Left forelimb (tissue), 1 donor: Measurements from ENCODE around the gene WASF3.

Experiments used
- DNase-seq: peaks from one replicate; pipeline ENCODE4 v3.0.0-alpha.2; 2018; ENCODE audit warnings: low spot score

The WASF3 gene, protein sequence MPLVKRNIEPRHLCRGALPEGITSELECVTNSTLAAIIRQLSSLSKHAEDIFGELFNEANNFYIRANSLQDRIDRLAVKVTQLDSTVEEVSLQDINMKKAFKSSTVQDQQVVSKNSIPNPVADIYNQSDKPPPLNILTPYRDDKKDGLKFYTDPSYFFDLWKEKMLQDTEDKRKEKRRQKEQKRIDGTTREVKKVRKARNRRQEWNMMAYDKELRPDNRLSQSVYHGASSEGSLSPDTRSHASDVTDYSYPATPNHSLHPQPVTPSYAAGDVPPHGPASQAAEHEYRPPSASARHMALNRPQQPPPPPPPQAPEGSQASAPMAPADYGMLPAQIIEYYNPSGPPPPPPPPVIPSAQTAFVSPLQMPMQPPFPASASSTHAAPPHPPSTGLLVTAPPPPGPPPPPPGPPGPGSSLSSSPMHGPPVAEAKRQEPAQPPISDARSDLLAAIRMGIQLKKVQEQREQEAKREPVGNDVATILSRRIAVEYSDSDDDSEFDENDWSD

DNA sequence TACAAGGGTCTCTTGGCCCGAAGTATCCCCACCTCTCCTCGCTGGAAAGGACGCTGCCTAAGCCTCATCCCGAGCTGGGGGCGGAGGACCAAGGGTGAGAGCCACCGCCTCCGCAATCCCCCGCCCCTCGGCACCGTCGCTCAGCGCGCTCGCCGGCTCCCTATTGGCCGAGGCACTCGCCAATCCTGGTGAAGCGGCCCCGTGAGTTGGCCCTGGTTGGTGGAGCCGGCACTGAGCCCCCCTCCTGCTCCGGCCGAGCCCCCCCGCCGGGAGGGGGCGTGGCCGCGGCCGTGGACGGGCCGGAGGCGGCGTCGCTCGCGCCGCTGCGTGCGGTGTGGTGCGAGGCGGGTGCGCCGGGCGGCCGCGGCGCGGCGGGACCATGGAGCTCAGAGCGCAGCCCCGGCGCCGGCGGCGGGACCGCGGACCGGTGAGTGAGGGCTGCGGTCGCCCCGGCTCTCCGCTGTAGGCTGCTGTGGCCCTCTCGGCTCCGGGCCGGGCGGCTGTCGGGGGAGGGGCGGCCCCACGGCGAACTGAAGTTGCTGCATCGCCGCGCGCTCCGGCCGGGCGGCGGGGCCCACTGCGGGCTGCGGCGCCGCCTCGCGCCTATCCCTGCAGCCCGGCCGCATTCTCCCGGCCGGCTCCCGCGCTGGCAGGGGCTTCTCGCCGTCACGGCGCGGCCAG, at the start of gene WASF3:
Gene WASF3 (plus strand): TSS at position 291 of the 681 bp plus-strand sequence. CDS start 84,588 bp downstream, outside the sequence.
- DNase-seq = peak; percentile 95

DNA sequence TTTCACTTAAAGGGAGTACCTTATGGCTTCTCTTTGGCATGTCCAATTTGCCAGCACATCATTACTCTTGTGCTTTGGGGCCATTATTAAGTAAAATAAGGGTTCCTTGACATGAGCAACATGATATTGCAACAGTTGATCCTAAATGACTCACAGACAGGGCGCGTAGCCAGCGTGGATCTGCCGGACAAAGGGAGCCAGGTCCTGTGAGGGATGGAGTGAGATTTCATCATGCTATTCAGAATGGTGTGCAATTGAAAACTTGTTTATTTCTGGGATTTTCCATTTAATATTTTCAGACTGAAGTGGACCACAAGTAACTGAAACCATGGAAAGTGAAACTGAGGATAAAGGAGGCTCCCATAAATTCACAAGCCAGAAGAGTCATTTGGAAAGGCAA, 48.6 kb upstream of the WASF3 start:
- no peak for DNase-seq

DNA sequence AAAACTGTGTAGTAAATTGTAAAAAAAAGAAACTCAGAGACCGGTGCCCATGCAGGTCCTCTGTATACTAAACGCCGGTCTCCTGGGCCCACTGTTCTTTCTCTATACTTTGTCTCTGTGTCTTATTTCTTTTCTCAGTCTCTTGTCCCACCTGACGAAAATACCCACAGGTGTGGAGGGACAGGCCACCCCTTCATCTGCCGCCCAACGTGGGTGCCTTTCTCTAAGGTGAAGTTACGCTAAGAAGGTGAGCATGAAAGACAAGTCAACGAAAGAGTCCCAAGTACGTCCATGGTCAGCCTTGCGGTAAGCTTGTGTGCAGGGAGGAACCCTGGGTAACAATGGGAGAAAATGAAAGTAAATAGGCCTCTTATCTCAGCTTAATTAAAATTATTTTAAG, 48.0 kb upstream of the WASF3 start:
- no peak for DNase-seq

DNA sequence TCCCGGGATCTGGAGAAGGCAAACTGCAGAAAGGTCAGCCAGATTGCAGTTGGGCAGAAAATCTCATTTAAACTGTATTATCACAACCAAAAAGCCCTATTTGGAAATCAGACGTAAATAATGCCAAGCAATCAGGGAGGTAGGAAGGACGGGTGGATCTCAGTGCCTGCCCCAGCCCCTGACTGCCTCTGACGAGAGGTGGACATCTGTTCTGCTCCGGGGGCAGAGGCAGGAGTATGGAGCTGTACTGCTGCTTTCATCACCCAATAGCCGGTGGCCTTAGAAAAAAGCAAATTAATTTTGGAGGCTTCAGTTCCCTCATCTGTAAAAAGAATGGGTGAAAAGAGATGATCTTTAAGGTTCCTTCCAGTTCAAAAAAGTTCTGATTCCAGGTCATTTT, 43.6 kb upstream of the WASF3 start:
- DNase-seq = no peak

DNA sequence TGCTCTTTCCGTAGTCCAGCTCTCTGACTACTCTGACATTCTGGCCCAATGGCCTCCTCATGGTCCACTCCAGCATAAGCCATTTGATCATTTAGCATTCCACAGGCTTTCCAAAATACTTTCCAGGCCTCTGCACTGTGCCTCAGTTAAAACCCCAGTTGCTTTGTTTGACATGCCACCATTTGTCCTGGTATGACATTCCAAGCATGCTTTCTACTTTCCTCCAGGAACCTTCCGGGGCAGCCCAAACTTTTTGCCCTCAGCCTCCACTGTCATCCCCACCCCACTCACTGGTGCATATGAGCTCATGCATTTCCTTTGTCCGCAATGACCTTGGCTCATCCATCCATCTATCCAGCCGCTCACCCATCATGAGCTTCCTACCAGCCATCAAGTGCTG, 41.8 kb upstream of the WASF3 start:
- no peak for DNase-seq

DNA sequence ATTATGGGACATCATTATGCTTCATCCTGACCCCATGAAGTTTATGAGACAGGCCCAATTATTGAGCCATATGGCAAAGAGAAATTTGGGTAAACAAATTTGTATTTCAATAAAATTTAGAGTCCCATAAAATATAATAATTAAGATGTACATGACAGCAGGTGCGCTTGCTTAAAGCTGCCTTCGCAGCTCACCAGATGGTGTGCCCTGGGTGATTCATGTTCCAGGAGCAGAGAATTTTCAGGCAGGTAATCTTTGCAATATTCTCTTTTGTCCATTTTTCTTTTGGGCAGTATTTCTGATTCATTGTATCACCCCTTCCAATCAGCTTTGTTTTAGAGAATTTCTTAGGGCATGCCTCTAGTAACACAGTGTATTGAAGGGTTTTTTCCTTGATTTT, 39.5 kb upstream of the WASF3 start:
- DNase-seq = no peak

DNA sequence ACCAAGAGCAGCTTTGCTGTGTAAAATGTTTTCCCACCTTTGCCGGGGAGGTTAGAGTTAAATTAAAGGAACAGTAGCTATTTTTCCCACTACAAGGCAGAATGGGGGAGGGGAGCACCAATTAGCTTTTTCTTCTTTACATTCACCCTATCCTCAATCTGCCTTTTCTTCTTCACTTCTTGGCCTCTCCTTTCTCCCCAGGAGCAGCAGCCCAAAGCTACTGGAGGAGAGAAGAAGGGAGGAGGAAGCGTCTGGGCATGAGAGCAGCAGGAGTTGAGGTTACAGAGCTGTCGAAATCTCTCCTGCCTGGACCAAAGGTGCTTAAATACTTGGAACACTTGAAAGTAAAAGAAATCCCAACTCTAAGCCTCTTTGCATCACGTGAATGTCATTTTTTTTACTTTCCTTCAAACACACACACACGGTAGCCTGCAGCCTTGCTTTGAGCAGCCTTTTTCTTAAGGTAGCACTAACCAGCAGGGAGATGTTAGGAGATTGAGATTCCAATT, 39.0 kb upstream of the WASF3 start:
- DNase-seq = no peak

DNA sequence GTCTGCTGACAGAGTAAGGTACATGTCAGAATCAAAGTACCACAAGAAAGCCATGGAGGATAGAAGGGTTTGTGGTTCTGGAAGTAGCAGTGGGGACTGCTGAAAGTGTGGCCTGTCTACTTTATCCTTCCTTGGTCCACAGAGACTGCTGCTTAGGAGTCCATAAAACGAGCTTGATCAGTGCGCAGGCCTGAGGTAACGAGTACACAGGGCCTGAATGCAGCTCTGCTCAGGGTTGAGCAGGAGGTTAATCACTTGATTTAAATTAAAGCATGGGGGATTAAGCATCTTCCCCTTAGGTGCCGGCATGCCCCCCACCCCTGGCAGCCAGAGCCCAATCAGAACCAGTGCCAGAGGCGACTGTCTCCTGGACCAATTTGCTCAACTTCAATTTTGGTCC, 34.9 kb upstream of the WASF3 start:
- no peak for DNase-seq

DNA sequence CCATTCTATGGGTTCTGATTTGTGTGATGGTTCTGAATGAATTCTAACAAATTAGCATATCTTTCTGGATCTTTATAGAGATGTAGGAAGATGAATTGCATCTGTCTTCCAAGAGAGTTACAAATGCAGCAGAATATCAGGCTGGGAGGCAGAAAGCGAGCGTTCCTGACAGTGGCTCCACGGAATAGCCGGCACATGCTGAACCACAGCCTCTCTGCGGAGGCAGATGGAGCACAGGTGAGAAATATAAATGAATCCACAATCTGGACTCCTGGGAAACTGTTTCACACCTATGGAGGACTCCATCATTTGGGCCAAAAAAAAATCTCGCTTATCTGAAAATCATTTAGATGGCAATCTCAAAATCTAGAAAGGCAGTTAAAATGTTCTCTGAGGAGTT, 34.5 kb upstream of the WASF3 start:
- no peak for DNase-seq

DNA sequence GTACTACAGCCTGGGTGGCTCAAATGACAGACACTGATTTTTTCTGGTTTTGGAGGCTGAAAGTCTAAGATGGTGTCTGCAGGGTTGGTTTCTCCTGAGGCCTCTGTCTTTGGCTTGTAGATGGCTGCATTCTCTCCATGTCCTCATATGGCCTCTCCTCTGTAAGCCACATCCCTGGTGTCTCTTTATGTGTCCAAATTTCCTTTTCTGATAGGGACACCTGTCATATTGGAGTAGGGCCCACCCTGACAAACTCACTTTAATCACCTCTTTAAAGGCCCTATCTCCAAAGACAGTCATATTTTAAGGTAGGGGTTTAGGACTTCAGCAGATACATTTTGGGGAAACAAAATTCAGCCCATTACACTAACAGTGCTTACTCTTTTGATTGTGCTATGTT, 32.0 kb upstream of the WASF3 start:
- DNase-seq = no peak

DNA sequence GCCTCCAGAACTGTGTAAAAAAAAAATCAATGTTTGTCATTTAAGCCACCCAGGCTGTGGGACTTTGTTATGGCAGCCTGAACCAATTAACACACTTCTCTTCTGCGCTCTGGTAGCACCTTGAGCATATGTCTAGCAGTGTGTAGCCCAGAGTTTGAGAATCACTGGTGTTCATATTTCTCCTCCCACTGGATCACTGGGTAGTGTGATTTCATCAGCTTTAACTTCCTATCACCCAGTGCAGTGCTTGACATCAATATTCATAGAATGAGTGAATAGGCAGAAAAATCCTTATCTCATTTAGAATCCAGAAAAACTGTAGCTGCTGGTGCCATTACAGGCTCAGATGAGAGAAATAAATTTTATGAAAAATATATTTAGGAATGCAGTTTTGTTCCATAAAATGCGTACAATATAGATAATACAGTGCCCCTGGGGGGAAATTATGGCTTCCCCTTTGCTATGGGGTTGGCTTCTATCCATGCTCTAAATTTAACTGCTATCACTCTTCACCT, 30.7 kb upstream of the WASF3 start:
- DNase-seq = no peak

DNA sequence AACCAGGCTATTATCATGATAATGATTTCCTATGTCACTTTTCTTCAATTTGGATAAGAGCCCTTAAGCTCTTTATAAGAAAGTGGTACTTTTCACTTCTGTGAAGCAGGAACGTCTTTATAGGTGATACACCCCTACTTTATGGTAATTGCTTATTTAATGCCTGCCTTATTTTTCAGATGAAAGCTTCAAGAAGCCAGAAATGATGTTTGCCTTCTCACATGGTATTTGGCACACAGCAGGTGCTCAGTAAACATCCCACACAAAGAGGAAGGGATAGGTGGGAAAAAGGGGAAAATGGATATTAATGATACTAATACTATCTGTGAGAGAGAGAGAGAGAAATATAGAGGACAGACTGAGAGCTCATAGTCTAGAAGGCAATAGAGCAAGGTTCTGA, 29.0 kb upstream of the WASF3 start:
- no peak for DNase-seq

DNA sequence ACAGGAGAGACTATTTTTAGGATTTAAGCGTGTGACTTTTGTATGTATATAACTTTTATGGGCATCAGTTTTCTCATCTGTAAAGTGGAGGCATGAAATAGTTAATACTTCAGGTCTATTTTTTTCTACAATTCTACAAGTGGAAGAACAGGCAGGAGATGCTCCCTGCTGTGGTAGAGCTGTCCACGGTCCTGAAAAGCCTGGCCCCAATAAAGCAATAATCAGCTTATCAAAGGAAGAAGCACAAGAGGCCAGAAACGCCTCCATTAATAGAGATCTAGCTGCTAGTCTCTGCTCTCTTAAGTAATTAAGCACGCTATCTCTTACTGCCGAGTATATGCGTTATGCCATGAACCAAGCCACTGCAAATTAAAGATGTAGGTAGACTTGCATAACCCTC, 28.0 kb upstream of the WASF3 start:
- DNase-seq = peak; percentile 71

DNA sequence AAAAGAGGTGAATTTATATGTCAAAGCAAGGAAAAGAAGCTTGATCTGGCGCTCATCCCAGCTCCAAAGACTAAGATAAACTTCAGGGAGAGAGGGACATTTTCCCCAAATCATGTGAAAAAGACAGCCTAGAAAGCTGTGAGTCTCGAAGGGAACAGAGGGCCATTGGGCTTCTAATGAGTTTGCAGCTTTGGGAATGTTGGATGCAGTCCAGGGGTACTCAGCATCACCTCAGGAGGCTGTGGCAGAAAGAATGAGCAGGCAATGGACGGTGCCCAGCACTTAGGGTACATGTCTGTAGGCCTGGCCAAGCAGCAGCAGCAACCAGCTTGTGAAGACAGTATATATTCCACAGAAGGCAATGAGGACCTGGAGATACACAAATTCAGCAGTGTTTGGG, 25.7 kb upstream of the WASF3 start:
- DNase-seq = no peak

DNA sequence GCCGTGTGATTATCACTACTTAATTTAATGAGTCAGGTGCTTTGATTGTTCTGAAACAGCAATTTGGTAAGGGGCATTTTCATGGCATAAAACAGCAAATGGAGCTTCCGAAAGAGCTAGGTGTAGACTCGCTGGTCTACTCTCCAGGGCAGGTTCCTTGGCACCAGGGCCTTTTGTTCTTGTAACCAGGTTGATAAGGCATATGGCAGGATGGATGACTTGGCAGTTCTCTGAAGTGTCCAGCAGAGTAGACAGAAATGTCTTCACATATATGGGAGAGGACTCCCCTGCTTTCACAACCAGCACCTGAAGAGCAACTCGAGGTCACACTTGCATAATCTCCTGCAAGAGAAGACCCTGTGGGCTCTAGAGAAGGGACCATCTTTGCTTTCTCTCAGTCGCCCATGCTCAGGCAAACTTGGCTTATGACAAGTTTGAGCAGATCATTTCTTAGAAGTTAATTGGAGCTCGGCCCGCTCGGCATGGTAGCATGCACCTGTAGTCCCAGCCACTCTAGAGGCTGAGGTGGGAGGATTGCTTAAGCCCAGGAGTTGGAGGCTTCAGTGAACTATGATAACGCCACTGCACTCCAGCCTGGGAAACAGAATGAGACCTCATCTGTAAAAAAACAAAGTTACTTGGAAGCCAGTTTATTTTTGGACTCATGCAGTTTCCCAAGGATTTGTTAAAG, 23.3 kb upstream of the WASF3 start:
- DNase-seq = no peak

DNA sequence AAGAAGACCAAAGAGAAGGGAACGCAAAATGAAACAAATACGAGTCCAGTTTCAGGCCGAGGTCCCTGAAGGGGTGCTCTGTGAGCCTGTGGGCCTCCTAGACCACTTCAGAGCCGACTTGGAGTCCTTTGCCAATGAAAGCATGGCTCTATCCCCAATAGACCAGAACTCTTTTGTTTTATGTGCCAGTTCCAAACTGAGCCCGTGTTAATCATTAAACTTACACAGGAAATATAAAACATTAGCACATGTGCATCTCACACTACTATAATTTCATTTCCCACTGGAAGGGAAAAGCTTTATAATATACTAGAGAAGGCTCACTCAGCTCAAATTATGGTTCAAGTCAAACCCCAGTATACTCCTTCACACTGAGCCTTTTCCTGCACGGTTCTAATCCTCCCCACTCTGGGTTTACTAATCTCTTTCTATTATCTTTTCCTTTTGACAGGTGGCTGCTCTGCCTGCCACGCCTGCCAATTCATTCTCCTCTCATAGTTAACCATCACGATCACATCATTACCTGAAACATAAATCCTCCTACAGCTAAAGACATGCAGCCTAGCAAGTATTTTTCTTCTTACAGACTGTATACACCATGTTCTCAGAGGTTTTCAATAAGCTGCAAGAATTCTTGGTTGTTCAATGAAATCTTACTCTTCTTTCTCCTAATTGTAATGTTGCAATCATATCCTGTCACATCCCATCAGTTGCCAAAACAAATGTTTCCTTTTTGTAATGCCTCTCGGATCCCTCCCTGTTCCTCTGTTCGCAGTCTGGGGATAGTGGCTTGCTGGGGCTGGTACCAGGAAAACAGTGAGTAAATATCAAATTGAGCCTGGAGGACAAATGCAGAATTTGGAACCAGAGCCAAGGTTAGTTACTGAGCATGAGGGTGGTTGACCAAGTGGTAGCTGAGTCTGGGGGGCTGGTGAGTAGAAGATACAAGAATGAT, 18.8 kb upstream of the WASF3 start:
- no peak for DNase-seq

DNA sequence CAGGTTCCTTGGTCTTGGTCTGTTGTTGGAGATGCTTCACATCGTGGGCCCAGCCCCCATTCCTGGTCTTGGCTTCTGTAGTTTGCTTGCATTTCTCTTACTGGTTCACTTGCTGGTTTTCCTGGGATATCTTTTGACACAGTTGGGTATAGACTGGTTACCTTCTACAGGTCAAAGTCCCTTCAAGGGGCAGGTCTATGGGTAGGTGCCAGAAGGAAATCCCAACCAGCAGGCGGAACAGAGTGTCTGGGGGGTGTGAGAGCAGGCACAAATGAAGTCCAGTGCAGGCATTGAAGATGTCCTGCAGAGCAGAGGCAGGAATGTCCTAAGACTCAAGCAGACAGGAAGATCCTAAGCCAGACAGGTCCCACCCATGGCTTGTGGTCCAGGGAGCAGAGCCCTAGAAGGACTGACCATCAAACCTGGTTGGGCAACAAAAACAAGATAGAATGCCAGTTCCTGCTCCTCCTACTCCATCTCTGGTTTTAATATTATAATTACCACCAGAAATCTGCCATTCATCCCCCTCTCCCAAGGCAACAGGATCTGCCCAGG, 17.7 kb upstream of the WASF3 start:
- DNase-seq = no peak

DNA sequence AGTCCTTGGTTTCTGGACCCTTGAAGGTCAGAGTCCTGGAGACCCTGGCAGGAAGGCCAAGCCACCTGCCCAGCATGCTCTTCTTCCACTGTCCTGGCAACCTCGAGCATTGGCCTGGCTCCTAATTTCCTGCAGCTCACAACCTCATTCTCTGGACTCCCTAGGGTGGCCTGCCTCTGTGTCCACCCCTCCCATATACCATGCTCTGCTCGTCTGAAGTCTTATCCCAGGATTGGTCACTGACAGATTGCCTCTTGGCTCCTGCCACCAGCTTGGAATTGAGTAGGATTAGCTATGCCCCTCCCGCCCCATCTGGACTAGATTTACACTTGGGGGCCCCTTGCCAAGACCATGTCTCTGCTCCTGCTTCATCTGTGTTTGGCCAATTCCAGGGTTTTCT, 17.1 kb upstream of the WASF3 start:
- DNase-seq = no peak

DNA sequence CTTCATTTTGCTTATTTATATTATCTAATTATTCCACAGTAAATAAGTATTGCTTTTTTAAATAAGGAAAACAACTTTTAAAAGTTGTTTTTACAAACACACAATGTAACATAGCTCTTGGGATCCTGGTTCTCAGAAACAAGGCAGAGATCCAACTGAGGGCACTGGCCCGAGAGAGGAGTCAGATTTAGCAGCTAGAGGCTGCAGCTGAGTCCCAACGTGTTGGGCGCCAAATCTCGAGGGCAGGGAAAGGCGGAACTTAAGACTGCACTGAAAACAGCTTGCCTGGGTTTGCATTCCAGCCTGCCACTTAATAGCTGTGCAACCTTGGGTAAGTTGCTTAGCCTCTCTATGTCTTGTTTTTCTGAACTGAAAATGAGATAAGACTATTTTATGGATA, 16.4 kb upstream of the WASF3 start:
- DNase-seq = no peak

DNA sequence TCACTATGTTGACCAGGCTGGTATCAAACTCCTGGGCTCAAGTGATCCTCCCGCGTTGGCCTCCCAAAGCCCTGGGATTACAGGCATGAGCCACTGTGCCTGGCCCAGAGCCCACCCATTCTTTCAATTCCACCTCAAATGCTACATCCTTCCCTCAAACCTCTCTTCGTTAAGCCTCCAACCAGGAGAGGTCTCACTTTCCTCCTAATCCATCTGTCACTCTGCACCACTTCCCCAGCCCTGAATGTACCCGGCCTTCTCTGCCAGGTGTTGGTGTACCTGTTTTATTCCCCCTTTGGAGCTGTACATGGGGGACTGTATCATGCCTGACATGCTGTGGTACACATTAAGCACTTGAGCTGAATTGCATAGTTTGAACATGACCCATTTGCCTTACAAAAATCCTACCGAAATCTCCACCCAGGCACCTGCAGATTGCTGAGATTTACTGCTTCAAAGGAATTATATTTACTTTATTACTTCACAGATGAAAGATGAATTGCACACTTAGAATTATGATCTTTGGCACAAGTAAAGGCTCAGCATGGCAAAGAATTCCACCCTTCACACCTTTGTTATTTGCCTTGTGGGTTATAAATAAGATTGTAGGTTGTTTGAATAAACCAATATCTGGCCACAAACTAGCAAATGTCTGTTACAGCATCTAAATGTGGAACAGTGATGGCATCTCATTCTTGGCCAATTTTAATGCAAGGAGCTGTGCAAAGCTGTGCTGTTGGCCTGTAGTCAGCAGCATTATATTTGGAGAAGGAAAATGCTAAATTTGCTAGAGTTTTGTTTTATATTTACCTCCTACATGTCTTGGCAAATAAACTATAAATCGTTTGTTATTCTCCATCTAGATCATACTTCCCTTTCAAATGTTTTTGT, 15.6 kb upstream of the WASF3 start:
- DNase-seq = no peak
